Lower lobe of right lung (tissue), 2 donors: ENCODE results near the gene MAP2. TPM values are rescaled to one million over a fixed set of nuclear protein-coding genes. Genes with fewer than 3 reads are reported as not detected.

Source experiments
- ATAC-seq, 2 donors: fragments of 200-7000 bp; cut with Tn5 transposase; one replicate each; pipeline ENCODE4 v1.9.1; 2020 to 2022; ENCODE audit warnings: mild to moderate bottlenecking in 2 of 2, moderate library complexity in 2 of 2
- DNase-seq: peaks from one replicate; pipeline ENCODE4 v3.0.0-alpha.2; 2020
- H3K27ac ChIP-seq: fragments of 200-600 bp; one replicate; pipeline ENCODE4 v1.8.0; 2022
- H3K27me3 ChIP-seq: fragments of 200-600 bp; one replicate; pipeline ENCODE4 v1.8.0; 2022; ENCODE audit warnings: low read depth
- H3K36me3 ChIP-seq: fragments of 200-600 bp; one replicate; pipeline ENCODE4 v1.8.0; 2022; ENCODE audit warnings: mild to moderate bottlenecking
- H3K4me1 ChIP-seq: fragments of 200-600 bp; one replicate; pipeline ENCODE4 v1.8.0; 2022
- H3K4me3 ChIP-seq: fragments of 200-600 bp; one replicate; pipeline ENCODE4 v1.8.0; 2022; ENCODE audit warnings: mild to moderate bottlenecking
- H3K9me3 ChIP-seq: fragments of 200-600 bp; one replicate; pipeline ENCODE4 v1.8.0; 2022
- CTCF ChIP-seq: fragments of 200-600 bp; IDR thresholded peaks from one replicate; pipeline ENCODE4 v1.8.0; 2022; ENCODE audit warnings: antibody characterized with exemption, mild to moderate bottlenecking
- intact Hi-C: fragments of 100-400 bp; cut with DNase I; formaldehyde crosslinking; loops from one replicate; pipeline ENCODE4 v1.11.0; 2022
- total RNA-seq: library from RNA; stranded (reverse); fragmentation: NEBNext Ultra II Directional; extraction: Animal tissue kit (Norgen Biotek cat#: 25700); gene quantifications from one replicate; pipeline ENCODE4 v1.2.1, GENCODE V29; 2021
- donor health status: DM: no; HTN: yes; CAD: no; lungs with severe emphysema.

Gene MAP2
- total RNA-seq, 1 donor from 2014 or later: 22.6 TPM

DNA sequence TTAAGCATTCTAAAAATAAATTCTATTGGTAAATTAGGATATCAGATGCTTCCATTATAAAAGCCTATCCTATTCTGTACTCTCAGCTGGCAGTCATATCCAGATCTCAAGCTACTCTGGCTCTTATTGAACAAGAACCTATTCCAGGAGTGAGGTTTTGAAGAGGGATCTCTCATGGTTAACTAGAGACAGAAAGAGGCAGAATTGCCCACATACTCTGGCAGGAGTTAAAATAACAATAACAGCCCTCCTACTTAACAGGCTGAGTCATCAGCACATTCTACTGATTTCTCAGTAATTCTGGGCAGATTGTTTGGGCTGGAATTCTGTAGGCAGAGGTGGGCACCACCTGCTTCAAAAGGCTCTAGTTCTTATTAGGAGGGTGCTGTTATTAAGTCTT lies 205.8 kb downstream of the MAP2 start:
- no peaks in the 10 kb centered on the region for H3K36me3 ChIP-seq
- H3K27ac ChIP-seq: no peak overlapping the region
- TF ChIP-seq CTCF: no peak
- H3K9me3 ChIP-seq: no peaks in the 10 kb centered on the region
- H3K27me3 ChIP-seq: no peaks in the 10 kb centered on the region
- ATAC-seq: no peak
- intact Hi-C loops: no loop called here
- no peak overlapping the region for H3K4me3 ChIP-seq
- DNase-seq: no peak
- no peaks in the 10 kb centered on the region for H3K4me1 ChIP-seq

DNA sequence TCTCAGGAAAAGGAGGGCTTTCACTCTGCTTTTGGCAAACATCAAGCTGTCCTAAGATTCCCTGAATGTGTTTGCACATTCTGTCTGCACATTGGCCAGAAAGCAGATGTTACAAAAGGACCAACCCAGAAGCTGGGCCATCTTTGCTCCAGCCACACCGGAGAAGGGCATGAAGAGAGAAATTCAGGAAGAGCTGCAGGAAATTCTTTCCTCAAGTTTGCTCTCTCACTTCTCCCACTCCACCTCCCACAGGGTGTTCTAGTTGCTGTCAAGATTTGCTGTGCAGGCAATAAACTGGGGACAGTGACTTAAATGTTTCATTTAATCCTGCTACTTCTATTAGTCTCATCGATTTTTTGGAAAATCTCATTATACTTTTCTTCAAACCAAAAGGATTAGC lies 210.1 kb downstream of the MAP2 start:
- no peaks in the 10 kb centered on the region for H3K9me3 ChIP-seq
- DNase-seq: no peak
- no peak overlapping the region for H3K27ac ChIP-seq
- H3K36me3 ChIP-seq: no peaks in the 10 kb centered on the region
- intact Hi-C loops: no loop called here
- ATAC-seq: no peak
- no peaks in the 10 kb centered on the region for H3K27me3 ChIP-seq
- no peak overlapping the region for H3K4me3 ChIP-seq
- H3K4me1 ChIP-seq: no peaks in the 10 kb centered on the region
- no peak for TF ChIP-seq CTCF

DNA sequence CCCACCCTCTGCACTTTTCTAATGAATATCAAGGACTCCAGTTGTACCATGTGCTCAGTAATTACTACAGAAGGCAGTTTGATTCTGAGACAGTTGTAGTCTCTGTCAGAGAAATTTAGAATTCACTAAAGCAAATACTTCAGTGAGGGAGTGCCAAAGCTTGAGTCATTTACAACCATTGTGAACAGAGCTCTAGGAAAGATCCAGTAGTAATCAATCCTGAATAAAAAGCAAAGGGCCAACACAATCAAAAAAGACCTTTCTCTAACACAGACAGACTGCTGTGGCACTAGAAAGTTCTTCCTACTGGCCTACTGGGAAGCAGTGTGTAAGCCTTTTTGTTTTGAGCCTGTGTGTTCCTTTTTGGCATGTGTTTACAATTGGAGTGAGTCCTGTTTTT lies 212.2 kb downstream of the MAP2 start:
- Histone ChIP-seq H3K36me3 (no peaks in the 10 kb centered on the region), H3K4me3 (no peak overlapping the region), H3K27ac (no peak overlapping the region), H3K4me1 (no peaks in the 10 kb centered on the region), H3K27me3 (no peaks in the 10 kb centered on the region), H3K9me3 (no peaks in the 10 kb centered on the region)
- no peak for DNase-seq
- ATAC-seq: peak in 1 of 2 donors; percentile 19
- intact Hi-C loops: no loop called here
- no peak for TF ChIP-seq CTCF

GRCh38 chr2:209637293-209637692 lies 213.4 kb downstream of the MAP2 start:
- no peaks in the 10 kb centered on the region for H3K27me3 ChIP-seq
- no peak for TF ChIP-seq CTCF
- ATAC-seq: no peak

DNA sequence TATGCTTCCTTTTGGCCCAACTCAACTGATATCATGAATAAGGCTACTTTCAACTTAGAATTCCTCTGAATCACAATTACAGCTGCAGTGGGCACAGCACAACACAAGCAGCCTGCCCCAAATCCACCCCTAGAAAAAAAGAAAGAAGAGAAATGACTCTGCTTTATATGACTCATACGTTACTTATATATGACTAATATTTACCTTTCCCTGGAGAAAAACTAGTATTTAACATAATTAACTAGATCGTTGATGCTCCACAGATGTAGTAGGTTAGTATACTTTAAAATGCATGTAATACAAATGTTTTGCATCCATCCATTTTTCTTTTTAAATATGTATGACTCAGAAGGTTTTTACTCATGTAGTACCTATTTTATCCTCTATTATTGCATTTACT lies 214.5 kb downstream of the MAP2 start:
- no peaks in the 10 kb centered on the region for H3K36me3 ChIP-seq
- no peak for TF ChIP-seq CTCF
- no peak overlapping the region for H3K27ac ChIP-seq
- no peaks in the 10 kb centered on the region for H3K4me1 ChIP-seq
- intact Hi-C loops: no loop called here
- H3K27me3 ChIP-seq: no peaks in the 10 kb centered on the region
- no peaks in the 10 kb centered on the region for H3K9me3 ChIP-seq
- DNase-seq: no peak
- no peak for ATAC-seq
- H3K4me3 ChIP-seq: no peak overlapping the region

More at GRCh38 chr2:209637293-209637692, 213.4 kb downstream of the MAP2 start:
- H3K27ac ChIP-seq: no peak overlapping the region
- H3K4me1 ChIP-seq: no peaks in the 10 kb centered on the region
- intact Hi-C loops: no loop called here
- DNase-seq: no peak
- H3K9me3 ChIP-seq: no peaks in the 10 kb centered on the region
- no peaks in the 10 kb centered on the region for H3K36me3 ChIP-seq
- no peak overlapping the region for H3K4me3 ChIP-seq

GRCh38 chr2:209640358-209640757 lies 216.5 kb downstream of the MAP2 start:
- no peaks in the 10 kb centered on the region for H3K9me3 ChIP-seq
- H3K36me3 ChIP-seq: no peaks in the 10 kb centered on the region
- DNase-seq: no peak
- no peak overlapping the region for H3K27ac ChIP-seq
- H3K4me1 ChIP-seq: no peaks in the 10 kb centered on the region
- no peaks in the 10 kb centered on the region for H3K27me3 ChIP-seq
- H3K4me3 ChIP-seq: no peak overlapping the region
- ATAC-seq: no peak
- no peak for TF ChIP-seq CTCF
- intact Hi-C loops: no loop called here
